SH-SY5Y (cell line): ENCODE measurements around the gene IQCN.

ENCODE experiments used
- GATA2 ChIP-seq: IDR thresholded peaks from 2 replicates; pipeline ENCODE4 v1.6.1; 2011; ENCODE audit warnings: mild to moderate bottlenecking, low read depth, low read length
- GATA3 ChIP-seq: IDR thresholded peaks from 2 replicates; pipeline ENCODE4 v1.6.1; 2011; ENCODE audit warnings: low read depth, mild to moderate bottlenecking, low read length, moderate library complexity

The IQCN gene

GRCh38 chr19:18297308-18297707 lies 23.1 kb upstream of the IQCN start:
- TF ChIP-seq GATA3 (no peak), GATA2 (peak; percentile 64)

GRCh38 chr19:18295034-18295451 lies 20.8 kb upstream of the IQCN start:
- TF ChIP-seq GATA3, result no peak
- TF ChIP-seq GATA2, result no peak

GRCh38 chr19:18294467-18294864 lies 20.2 kb upstream of the IQCN start:
- TF ChIP-seq GATA2, result no peak
- no peak for TF ChIP-seq GATA3

- TF ChIP-seq GATA3, result no peak
- no peak for TF ChIP-seq GATA2
Observed at GRCh38 chr19:18293642-18294466, 19.6 kb upstream of the IQCN start.

GRCh38 chr19:18292810-18293641 lies 18.8 kb upstream of the IQCN start:
- no peak for TF ChIP-seq GATA2
- TF ChIP-seq GATA3, result no peak

- TF ChIP-seq GATA2 (no peak), GATA3 (no peak)
Observed at GRCh38 chr19:18292462-18292809, 18.2 kb upstream of the IQCN start.

- TF ChIP-seq GATA3 (no peak), GATA2 (no peak)
Observed at GRCh38 chr19:18291590-18292461, 17.6 kb upstream of the IQCN start.

GRCh38 chr19:18291019-18291524 lies 16.8 kb upstream of the IQCN start:
- no peak for TF ChIP-seq GATA3
- TF ChIP-seq GATA2, result no peak

- TF ChIP-seq GATA3 (no peak), GATA2 (no peak)
Observed at GRCh38 chr19:18290302-18291018, 16.2 kb upstream of the IQCN start.

GRCh38 chr19:18289471-18290301 lies 15.4 kb upstream of the IQCN start:
- no peak for TF ChIP-seq GATA3
- no peak for TF ChIP-seq GATA2

GRCh38 chr19:18287836-18288772 lies 13.9 kb upstream of the IQCN start:
- TF ChIP-seq GATA3, result no peak
- no peak for TF ChIP-seq GATA2
